Pancreas (tissue), 10 donors: Measurements from ENCODE around the gene GOLGA6C. TPM values are rescaled to one million over a fixed set of nuclear protein-coding genes. Genes with fewer than 3 reads are reported as not detected.
"Not testable (repeated sequence)": the region's sequence is repeated elsewhere in the genome, so short reads cannot be mapped to it uniquely, and the experiment has no call there.

ENCODE experiments used
- ATAC-seq, 4 donors: fragments of 200-7000 bp; cut with Tn5 transposase; one replicate each; pipeline versions ENCODE4 v1.8.0 to v1.9.1; 2020; ENCODE audit warnings: mild to moderate bottlenecking in 4 of 4, moderate library complexity in 4 of 4
- DNase-seq, 6 donors: peaks; one replicate each; pipeline ENCODE4 v3.0.0-alpha.2; 2020
- FAIRE-seq: peaks from 2 replicates; lab custom pipeline; 2012; peaks lifted over from hg19 to GRCh38; lab: Jason Lieb, UNC
- H3K27ac ChIP-seq, 4 donors: fragments of 200-600 bp; sonication (generic); 1 replicate in 3 of 4; 2 replicates in 1 of 4; pipeline versions ENCODE4 v1.5.0 to v1.8.0; 2020
- H3K27me3 ChIP-seq, 4 donors: fragments of 200-600 bp; one replicate each; pipeline ENCODE4 v1.8.0; 2021
- H3K36me3 ChIP-seq, 3 donors: fragments of 200-600 bp; sonication (generic) in 1 of 3; one replicate each; pipeline versions ENCODE4 v1.5.0 to v1.8.0; 2020 to 2021
- H3K4me1 ChIP-seq, 3 donors: fragments of 200-600 bp; one replicate each; pipeline ENCODE4 v1.8.0; 2021
- H3K4me3 ChIP-seq, 4 donors: fragments of 200-600 bp; sonication (generic) in 2 of 4; one replicate each; pipeline versions ENCODE4 v1.5.0 to v1.8.0; 2020 to 2021
- H3K9me3 ChIP-seq, 4 donors: fragments of 200-600 bp; one replicate each; pipeline ENCODE4 v1.8.0; 2021
- WGBS, 2 donors: extraction: QIAGEN DNeasy Blood & Tissue Kit; methylation state at CpG; one replicate each; pipeline ENCODE4 v1.1.7; 2013; 5-methylcytosine and 5-hydroxymethylcytosine counted together
- intact Hi-C, 3 donors: fragments of 100-400 bp; cut with DNase I; formaldehyde crosslinking; loops; one replicate each; pipeline versions ENCODE4 v1.11.1 to v1.14.2; 2022
- polyA plus RNA-seq, 2 donors: library from polyadenylated mRNA; stranded (reverse); fragments of 200-250 nt; gene quantifications; one replicate each; pipeline ENCODE4 v1.2.3, GENCODE V29; 2013
- total RNA-seq, 6 donors: library from RNA; stranded (reverse); fragmentation: NEBNext Ultra II Directional in 4 of 6; extraction: Animal tissue kit (Norgen Biotek cat#: 25700) in 4 of 6; gene quantifications; one replicate each; pipeline versions ENCODE4 v1.2.1 to v1.2.4, GENCODE V29; 2021 to 2023
- TF ChIP-seq, protein P1 (sequence below), 4 donors: fragments of 200-600 bp; sonication (generic) in 3 of 4; IDR thresholded peaks; one replicate each; pipeline versions ENCODE4 v1.5.0 to v1.8.0; 2021; ENCODE audit warnings: antibody characterized with exemption in 4 of 4
- donor health status: healthy with polysubstance abuse.
- donor health status: DM: no; HTN: no; CAD: no; lungs with moderate emphysema.
- donor health status: DM: no; HTN: no; CAD: no.
- donor health status: control.
- donor health status: control.
- donor health status: Bipolar disorder and iron deficiency.
- donor health status: DM: yes; HTN: yes; CAD: no.
- donor health status: DM: no; HTN: no; CAD: no.
- donor health status: DM: no; HTN: no; CAD: no.
- donor health status: DM: yes; HTN: yes; CAD: no.

GOLGA6C gene
- total and polyA plus RNA-seq, 8 donors: not detected

DNA sequence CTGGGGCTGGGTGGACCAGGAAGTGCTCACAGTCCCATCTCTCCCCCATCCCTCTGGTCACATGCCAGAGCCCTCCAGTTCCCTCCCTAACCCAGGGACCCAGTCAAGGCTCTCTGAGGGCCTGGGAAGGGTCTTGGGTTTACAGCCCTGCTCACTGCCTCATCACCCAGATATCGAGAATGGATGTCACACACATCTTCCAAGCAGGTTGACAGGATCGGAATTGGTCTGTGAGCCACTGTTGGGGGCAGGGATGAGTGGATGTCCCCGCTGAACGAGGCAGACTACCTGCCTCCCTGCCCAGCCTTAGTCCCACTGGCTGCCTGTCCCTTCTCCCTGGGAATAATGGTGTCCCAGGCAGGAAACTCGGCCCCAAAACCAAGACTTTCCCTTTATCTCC, 20.0 kb upstream of the GOLGA6C start:
- Histone ChIP-seq H3K4me3 (no peak overlapping the region), H3K36me3 (no peaks in the 10 kb centered on the region), H3K27me3 (no peaks in the 10 kb centered on the region), H3K4me1 (no peaks in the 10 kb centered on the region), H3K9me3 (no peaks in the 10 kb centered on the region), H3K27ac (no peak overlapping the region)
- WGBS, 2 donors: 84 to 85% methylated on average over 5 of the region's 5 CpGs
- intact Hi-C loops: no loop called here
- FAIRE-seq (no peak), DNase-seq (peak in 2 of 6 donors; percentile 4 to 22), ATAC-seq (no peak)
- TF ChIP-seq, protein P1, sequence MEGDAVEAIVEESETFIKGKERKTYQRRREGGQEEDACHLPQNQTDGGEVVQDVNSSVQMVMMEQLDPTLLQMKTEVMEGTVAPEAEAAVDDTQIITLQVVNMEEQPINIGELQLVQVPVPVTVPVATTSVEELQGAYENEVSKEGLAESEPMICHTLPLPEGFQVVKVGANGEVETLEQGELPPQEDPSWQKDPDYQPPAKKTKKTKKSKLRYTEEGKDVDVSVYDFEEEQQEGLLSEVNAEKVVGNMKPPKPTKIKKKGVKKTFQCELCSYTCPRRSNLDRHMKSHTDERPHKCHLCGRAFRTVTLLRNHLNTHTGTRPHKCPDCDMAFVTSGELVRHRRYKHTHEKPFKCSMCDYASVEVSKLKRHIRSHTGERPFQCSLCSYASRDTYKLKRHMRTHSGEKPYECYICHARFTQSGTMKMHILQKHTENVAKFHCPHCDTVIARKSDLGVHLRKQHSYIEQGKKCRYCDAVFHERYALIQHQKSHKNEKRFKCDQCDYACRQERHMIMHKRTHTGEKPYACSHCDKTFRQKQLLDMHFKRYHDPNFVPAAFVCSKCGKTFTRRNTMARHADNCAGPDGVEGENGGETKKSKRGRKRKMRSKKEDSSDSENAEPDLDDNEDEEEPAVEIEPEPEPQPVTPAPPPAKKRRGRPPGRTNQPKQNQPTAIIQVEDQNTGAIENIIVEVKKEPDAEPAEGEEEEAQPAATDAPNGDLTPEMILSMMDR (IDR thresholded peaks at IDR 0.05): no peak

DNA sequence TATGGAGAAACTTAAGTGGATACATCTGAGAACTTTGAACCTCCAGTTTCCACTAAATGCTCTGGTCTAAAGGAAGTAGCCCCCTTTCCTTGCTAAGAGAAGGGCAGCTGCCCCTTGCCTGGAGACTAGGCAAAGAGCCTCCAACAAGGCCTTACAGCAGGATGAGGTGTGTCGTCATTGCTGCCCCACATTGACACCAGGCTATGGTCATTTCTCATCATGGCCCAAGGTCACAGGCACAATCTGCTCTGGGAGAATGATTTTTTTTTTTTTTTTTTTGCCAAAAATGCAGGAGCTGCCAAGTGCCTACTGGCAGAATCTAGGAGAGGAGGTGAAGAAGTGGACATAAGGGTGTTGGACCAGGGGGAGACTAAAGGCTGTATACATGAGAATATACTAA, 12.4 kb upstream of the GOLGA6C start:
- peak in 1 of 6 donors; percentile 1 for DNase-seq
- 42 to 50% methylated on average over 1 of the region's 1 CpG for WGBS, 2 donors
- H3K9me3 ChIP-seq, H3K27ac ChIP-seq, H3K36me3 ChIP-seq, H3K4me1 ChIP-seq, H3K27me3 ChIP-seq, intact Hi-C loops, H3K4me3 ChIP-seq, FAIRE-seq, ATAC-seq: not testable (repeated sequence)

DNA sequence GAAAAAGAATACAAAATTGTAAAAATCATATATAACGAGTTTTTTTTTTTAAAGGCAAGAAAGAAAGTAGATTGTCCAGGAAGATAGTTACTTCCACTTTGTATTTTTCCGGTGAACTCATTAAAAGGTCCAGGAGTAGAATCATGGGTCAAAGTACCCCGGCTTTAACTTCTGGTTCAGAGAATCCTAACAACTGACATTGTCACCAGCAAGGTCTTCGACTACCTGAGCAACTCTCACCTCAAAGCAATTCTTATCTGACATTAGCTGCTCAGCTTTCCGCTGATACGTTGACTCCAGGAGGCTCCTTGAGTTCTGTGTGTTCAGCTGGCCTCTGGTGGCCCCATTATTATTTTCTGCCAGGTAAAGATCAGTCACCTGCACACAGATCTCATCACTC, 9.1 kb upstream of the GOLGA6C start:
- H3K27me3 ChIP-seq, H3K9me3 ChIP-seq, DNase-seq, H3K36me3 ChIP-seq, H3K27ac ChIP-seq, intact Hi-C loops, FAIRE-seq, H3K4me1 ChIP-seq, H3K4me3 ChIP-seq: not testable (repeated sequence)
- peak in 2 of 4 donors; percentile 32 to 49 for ATAC-seq
- 19 to 26% methylated on average over 6 of the region's 6 CpGs for WGBS, 2 donors

DNA sequence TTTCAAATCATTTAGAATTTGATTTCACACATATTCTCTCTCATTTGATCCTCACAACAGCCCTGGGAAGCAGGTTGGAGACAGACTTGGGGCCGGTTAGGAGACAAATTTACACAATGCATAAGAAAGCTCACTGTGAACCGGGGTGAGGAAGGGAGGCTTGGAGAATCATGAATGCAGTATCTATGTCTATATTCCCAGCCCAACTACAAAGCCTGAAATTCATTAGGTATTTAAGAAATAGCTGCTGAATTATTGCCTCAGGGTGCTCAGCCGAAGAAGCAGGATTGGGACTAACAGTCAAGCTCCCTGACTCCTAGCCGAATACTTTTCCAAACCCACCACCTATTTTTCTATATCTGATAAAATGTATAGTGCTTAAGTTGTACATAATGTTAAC, 8.4 kb upstream of the GOLGA6C start:
- FAIRE-seq (no peak), ATAC-seq (no peak), DNase-seq (no peak)
- Histone ChIP-seq H3K27ac (no peak overlapping the region), H3K9me3 (no peaks in the 10 kb centered on the region), H3K4me1 (peaks cover 0 to 4% (median 0%) of the 10 kb centered on the region in 3 donors), H3K36me3 (no peaks in the 10 kb centered on the region), H3K4me3 (no peak overlapping the region), H3K27me3 (no peaks in the 10 kb centered on the region)
- WGBS, 2 donors: 69 to 72% methylated on average over 4 of the region's 4 CpGs
- intact Hi-C loops: no loop called here
- TF ChIP-seq, protein P1 (IDR thresholded peaks at IDR 0.05): no peak

DNA sequence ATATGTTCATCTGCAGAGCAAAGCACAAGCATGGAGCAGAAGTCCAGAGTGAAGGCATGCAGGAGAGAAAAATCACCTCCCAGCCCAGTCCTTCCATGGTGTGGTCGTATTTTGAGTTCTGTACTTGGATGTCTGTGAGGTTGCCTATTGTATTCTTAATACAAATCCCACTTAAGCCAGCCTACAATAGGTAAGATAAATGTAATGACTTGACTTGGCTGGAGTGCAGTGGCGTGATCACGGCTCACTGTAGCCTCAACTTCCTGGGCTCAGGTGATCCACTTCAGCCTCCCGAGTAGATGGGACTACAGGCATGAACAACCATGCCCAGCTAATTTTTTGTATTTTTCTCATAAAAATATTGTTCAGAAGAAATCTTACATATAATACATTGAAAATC, 6.8 kb upstream of the GOLGA6C start:
- ATAC-seq, intact Hi-C loops, H3K4me1 ChIP-seq, FAIRE-seq, H3K27ac ChIP-seq, H3K36me3 ChIP-seq, H3K9me3 ChIP-seq, H3K4me3 ChIP-seq, DNase-seq, H3K27me3 ChIP-seq: not testable (repeated sequence)
- 83 to 90% methylated on average over 4 of the region's 4 CpGs for WGBS, 2 donors

DNA sequence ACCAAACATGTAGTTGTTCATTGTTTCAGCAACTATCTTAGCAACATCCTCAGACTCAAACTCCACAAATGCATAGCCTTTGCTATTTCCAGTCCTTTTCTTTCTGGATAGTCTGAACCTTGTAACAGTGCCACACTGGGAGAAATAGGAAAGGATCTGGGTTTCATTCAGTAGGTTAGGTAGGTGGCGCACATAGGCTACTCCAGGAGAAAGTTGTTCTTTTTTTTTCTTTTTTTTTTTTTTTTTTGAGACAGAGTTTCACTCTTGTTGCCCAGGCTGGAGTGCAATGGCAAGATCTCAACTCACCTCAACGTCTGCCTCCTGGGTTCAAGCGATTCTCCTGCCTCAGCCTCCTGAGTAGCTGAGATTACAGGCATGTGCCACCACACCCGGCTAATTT, 5.8 kb upstream of the GOLGA6C start:
- FAIRE-seq, H3K4me1 ChIP-seq, H3K4me3 ChIP-seq, H3K27me3 ChIP-seq, H3K9me3 ChIP-seq, H3K36me3 ChIP-seq, intact Hi-C loops, H3K27ac ChIP-seq, DNase-seq, ATAC-seq: not testable (repeated sequence)
- 78 to 86% methylated on average over 4 of the region's 4 CpGs for WGBS, 2 donors

DNA sequence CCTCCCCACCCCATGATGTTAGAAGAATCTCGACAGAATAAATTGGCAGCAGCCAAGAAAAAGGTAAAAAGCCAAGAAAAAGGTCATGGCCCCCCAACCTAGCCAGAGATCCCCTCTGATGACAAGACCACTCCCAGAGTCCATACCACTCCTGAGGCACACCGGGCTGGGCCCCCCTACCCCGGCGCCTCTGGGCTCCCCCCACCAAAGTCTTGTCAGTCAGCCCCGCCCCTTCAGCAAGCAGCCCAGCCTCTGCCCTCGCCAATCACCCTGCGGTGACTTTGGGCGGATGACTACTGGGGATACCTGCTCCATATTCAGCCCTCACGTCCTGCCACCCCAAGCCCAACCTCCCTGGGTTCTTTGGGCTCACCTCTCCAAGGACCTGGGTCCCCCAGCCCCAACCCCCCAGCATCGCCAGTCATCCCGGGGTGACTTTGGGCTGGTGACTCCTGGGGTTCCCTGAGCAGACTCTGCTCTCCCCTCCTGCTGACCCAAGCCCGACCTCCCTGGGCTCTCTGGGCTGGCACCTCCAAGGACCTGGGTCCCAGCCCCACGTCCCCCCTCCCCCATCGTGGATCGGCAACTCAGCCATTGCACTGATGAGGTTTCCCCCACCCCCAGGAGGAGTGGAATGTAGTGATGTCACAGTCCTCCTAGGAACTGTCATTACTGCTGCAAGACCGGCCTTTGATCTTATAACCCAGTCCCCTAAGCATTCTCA, 648 bp downstream of the GOLGA6C start:
- H3K4me3 ChIP-seq, H3K36me3 ChIP-seq, H3K27me3 ChIP-seq, H3K9me3 ChIP-seq, ATAC-seq, H3K27ac ChIP-seq, FAIRE-seq, H3K4me1 ChIP-seq, intact Hi-C loops: not testable (repeated sequence)
- WGBS, 2 donors: 64 to 76% methylated on average over 11 of the region's 16 CpGs
- peak in 1 of 6 donors; percentile 41 for DNase-seq

DNA sequence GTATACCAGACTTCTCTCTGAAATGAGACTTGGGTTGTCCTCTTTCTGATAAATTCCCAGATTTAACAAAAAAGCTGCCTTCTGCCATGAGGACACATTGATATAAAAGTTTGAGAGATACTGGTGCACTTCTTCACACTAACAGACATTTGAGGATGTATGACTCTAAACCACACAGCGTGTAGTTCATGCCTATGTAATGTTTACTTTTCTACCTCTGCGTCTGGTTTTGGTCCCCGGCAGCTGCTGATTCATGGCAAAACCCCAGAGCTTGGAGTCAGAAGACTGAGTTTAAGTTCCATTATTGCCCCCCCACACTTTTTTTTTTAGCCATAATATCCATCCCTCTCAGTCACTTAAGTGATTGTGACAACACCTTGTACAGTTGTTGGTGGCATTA, 1.7 kb downstream of the GOLGA6C start:
- FAIRE-seq, intact Hi-C loops: not testable (repeated sequence)
- WGBS, 2 donors: no CpG with 5 or more reads among the region's 3 CpGs

DNA sequence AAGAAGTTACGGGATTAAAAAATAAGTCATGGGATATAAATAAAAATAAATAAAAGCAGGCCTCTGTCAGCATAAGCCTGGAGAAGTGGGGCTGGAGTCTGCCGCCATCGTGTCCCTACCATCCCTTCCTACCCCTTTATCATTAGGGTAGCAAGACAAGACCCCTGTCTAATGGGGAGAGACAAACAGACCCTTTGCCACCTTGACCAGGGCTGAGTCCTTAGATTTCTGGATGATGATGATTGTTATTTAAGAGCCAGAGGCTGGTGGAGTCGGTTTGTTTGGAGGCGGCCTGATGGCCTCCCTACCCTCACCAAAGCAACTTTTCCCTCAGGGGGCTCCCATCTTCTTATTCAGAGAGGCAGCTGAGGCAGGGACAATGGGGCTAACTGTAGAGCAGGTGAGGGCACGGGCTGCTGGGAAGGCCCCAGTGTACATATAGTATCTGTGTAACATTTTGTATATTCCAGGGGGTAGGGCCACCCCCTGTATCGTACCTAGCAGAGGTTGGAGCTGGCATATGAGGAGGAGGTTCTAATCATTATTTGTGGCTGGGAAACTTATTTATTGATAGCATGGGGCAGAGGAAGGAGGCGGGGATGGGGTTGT, 15.7 kb downstream of the GOLGA6C start:
- WGBS, 2 donors: 68 to 76% methylated on average over 3 of the region's 8 CpGs
- H3K27me3 ChIP-seq, intact Hi-C loops, H3K9me3 ChIP-seq, H3K36me3 ChIP-seq, H3K27ac ChIP-seq, DNase-seq, H3K4me3 ChIP-seq, FAIRE-seq, H3K4me1 ChIP-seq: not testable (repeated sequence)
- ATAC-seq: peak in 1 of 4 donors; percentile 21

More for the DNA sequence above, 1.7 kb downstream of the GOLGA6C start:
- not testable (repeated sequence) for H3K4me1 ChIP-seq, H3K9me3 ChIP-seq, H3K27ac ChIP-seq, H3K4me3 ChIP-seq, H3K27me3 ChIP-seq, ATAC-seq, H3K36me3 ChIP-seq, DNase-seq
